ENCODE measurements around the gene OXSM.

- TF ChIP-seq CTCF (IDR thresholded peaks at IDR 0.05): no peak
- TF ChIP-seq POLR2AphosphoS5 (IDR thresholded peaks at IDR 0.05): no peak
Measured at GRCh38 chr3:25744470-25744869, 45.4 kb upstream of the OXSM start.

Data from esophagus muscularis mucosa (tissue), 3 donors.